ENCODE data around the gene ADCY6. TPM values are rescaled to one million over a fixed set of nuclear protein-coding genes. Genes with fewer than 3 reads are reported as not detected.
A peak's percentile ranks its signal among the peaks of the same experiment; 100 is the strongest.

The ADCY6 gene
- total and polyA plus RNA-seq, 12 donors: 20.8 to 55.3 (median 31.0) TPM

DNA sequence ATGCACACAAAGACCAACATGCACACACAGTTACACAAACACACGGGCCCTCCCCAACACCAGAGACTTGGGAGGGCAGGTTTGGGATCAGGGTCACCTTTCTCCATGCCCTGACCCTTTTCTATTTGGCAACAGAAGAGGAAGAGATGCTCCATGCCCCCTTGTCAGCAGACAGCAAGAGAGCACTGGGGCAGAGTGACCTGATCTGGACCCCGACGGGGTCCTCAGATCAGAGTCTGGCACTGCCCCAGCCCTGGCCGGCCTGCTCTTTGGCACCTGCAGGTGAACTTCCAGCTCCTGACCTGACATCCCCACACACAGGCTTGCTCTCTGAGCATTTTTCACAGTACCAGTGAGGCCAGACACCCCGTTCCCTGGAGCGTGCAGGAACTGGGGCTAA, 21.4 kb downstream of the ADCY6 start:
- no peaks in the 10 kb centered on the region for H3K27me3 ChIP-seq
- no peaks in the 10 kb centered on the region for H3K9me3 ChIP-seq (replicated peaks in 1 of 3)
- H3K27ac ChIP-seq: no peak overlapping the region
- no peaks in the 10 kb centered on the region for H3K4me1 ChIP-seq (replicated peaks in 1 of 2)
- intact Hi-C loops (cut with DNase I): no loop called here
- peaks cover 0 to 45% of the 10 kb centered on the region in 2 donors for H3K36me3 ChIP-seq (replicated peaks in 1 of 2)
- no peak for TF ChIP-seq POLR2A (IDR thresholded peaks at IDR 0.05)
- TF ChIP-seq, protein P1, sequence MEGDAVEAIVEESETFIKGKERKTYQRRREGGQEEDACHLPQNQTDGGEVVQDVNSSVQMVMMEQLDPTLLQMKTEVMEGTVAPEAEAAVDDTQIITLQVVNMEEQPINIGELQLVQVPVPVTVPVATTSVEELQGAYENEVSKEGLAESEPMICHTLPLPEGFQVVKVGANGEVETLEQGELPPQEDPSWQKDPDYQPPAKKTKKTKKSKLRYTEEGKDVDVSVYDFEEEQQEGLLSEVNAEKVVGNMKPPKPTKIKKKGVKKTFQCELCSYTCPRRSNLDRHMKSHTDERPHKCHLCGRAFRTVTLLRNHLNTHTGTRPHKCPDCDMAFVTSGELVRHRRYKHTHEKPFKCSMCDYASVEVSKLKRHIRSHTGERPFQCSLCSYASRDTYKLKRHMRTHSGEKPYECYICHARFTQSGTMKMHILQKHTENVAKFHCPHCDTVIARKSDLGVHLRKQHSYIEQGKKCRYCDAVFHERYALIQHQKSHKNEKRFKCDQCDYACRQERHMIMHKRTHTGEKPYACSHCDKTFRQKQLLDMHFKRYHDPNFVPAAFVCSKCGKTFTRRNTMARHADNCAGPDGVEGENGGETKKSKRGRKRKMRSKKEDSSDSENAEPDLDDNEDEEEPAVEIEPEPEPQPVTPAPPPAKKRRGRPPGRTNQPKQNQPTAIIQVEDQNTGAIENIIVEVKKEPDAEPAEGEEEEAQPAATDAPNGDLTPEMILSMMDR (IDR thresholded peaks at IDR 0.05): no peak
- no peak for DNase-seq
- WGBS, 4 donors: 85 to 91% (median 89%) methylated on average over 3 to 6 of the region's 6 CpGs
- no peak overlapping the region for H3K4me3 ChIP-seq

- Histone ChIP-seq H3K27ac (peak overlapping the region in 2 of 5 donors; percentile 49 to 67), H3K9me3 (replicated peaks in 1 of 3) (no peaks in the 10 kb centered on the region), H3K4me1 (replicated peaks in 1 of 2) (no peaks in the 10 kb centered on the region), H3K36me3 (replicated peaks in 1 of 2) (peaks cover 0 to 41% of the 10 kb centered on the region in 2 donors), H3K27me3 (no peaks in the 10 kb centered on the region), H3K4me3 (no peak overlapping the region)
- TF ChIP-seq POLR2A (IDR thresholded peaks at IDR 0.05): no peak
- TF ChIP-seq, protein P1 (IDR thresholded peaks at IDR 0.05): no peak
- DNase-seq: no peak
- intact Hi-C loops (cut with DNase I): no loop called here
- 78 to 90% (median 82%) methylated on average over 3 to 4 of the region's 4 CpGs for WGBS, 4 donors
Observed at GRCh38 chr12:48767047-48767446, 21.8 kb downstream of the ADCY6 start.

- no peak for TF ChIP-seq POLR2A (IDR thresholded peaks at IDR 0.05)
- TF ChIP-seq, protein P1 (IDR thresholded peaks at IDR 0.05): no peak
- Histone ChIP-seq H3K27ac (peak overlapping the region in 2 of 5 donors; percentile 10 to 49), H3K27me3 (no peaks in the 10 kb centered on the region), H3K4me1 (replicated peaks in 1 of 2) (no peaks in the 10 kb centered on the region), H3K9me3 (replicated peaks in 1 of 3) (no peaks in the 10 kb centered on the region), H3K4me3 (no peak overlapping the region), H3K36me3 (replicated peaks in 1 of 2) (peaks cover 0 to 28% of the 10 kb centered on the region in 2 donors)
- intact Hi-C loops (cut with DNase I): no loop called here
- peak in 1 of 7 donors; percentile 16 for DNase-seq
- WGBS, 4 donors: 62 to 68% (median 66%) methylated on average over 3 to 5 of the region's 5 CpGs
Observed at GRCh38 chr12:48765753-48766162, 23.1 kb downstream of the ADCY6 start.

GRCh38 chr12:48764521-48764920, 24.4 kb downstream of the ADCY6 start:
- H3K9me3 ChIP-seq (replicated peaks in 1 of 3): no peaks in the 10 kb centered on the region
- peaks cover 0 to 18% of the 10 kb centered on the region in 2 donors for H3K36me3 ChIP-seq (replicated peaks in 1 of 2)
- no peak for DNase-seq
- no peak for TF ChIP-seq POLR2A (IDR thresholded peaks at IDR 0.05)
- TF ChIP-seq, protein P1 (IDR thresholded peaks at IDR 0.05): no peak
- 56 to 71% (median 58%) methylated on average over 2 of the region's 2 CpGs for WGBS, 4 donors
- intact Hi-C loops (cut with DNase I): no loop called here
- no peaks in the 10 kb centered on the region for H3K27me3 ChIP-seq
- H3K4me3 ChIP-seq: no peak overlapping the region
- no peaks in the 10 kb centered on the region for H3K4me1 ChIP-seq (replicated peaks in 1 of 2)
- no peak overlapping the region for H3K27ac ChIP-seq

Data from adrenal gland (tissue), 12 donors.